ENCODE results near the gene TFPI2. TPM values are rescaled to one million over a fixed set of nuclear protein-coding genes. Genes with fewer than 3 reads are reported as not detected.

TFPI2 gene
- total RNA-seq, 2 experiments from 2014 or later: not detected

DNA sequence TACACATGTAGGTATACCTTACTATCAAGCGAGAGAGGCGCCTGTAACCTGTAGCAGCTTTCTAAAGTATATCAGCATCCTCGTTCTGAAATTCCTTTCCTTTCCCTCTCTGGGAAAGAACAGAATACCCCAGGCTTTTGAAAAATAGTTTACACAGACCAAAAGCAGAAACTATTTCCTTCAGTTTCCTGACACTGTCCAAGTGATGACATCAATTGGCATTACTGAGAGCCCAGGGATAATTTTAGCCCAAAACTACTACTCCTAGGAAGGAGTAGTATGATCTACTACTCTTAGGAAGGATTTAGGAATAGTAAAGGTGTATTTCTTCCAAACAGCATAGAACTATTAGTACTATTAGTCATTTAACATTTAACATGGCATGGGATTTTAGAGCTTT is 37.0 kb upstream of the TFPI2 start:
- TF ChIP-seq, protein P1, sequence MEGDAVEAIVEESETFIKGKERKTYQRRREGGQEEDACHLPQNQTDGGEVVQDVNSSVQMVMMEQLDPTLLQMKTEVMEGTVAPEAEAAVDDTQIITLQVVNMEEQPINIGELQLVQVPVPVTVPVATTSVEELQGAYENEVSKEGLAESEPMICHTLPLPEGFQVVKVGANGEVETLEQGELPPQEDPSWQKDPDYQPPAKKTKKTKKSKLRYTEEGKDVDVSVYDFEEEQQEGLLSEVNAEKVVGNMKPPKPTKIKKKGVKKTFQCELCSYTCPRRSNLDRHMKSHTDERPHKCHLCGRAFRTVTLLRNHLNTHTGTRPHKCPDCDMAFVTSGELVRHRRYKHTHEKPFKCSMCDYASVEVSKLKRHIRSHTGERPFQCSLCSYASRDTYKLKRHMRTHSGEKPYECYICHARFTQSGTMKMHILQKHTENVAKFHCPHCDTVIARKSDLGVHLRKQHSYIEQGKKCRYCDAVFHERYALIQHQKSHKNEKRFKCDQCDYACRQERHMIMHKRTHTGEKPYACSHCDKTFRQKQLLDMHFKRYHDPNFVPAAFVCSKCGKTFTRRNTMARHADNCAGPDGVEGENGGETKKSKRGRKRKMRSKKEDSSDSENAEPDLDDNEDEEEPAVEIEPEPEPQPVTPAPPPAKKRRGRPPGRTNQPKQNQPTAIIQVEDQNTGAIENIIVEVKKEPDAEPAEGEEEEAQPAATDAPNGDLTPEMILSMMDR (IDR thresholded peaks at IDR 0.05): no peak
- no peak overlapping the region for H3K4me3 Mint-ChIP-seq
- H3K27me3 ChIP-seq (ENCODE audit: control insufficient read depth in 1 of 2, insufficient read depth in 2 of 2, low read length in 2 of 2): peaks cover 3 to 9% of the 10 kb centered on the region in 2 experiments
- no peak overlapping the region for H3K4me3 ChIP-seq (ENCODE audit: low read length)
- intact Hi-C loops (cut with DNase I, micrococcal nuclease): no loop called here
- no peak for ATAC-seq (ENCODE audit: poor library complexity)
- ChIA-PET POLR2A (no interaction called here), CTCF (no interaction called here)
- no peaks in the 10 kb centered on the region for H3K4me1 Mint-ChIP-seq (ENCODE audit: low read depth)
- no peak overlapping the region for H3K27ac Mint-ChIP-seq
- no peaks in the 10 kb centered on the region for H3K9me3 ChIP-seq (ENCODE audit: control insufficient read depth in 1 of 2, insufficient read depth in 1 of 2, low read length in 2 of 2)
- no peaks in the 10 kb centered on the region for H3K4me1 ChIP-seq (ENCODE audit: insufficient read depth, low read length)
- peaks cover 38% of the 10 kb centered on the region for H3K27me3 Mint-ChIP-seq
- H3K9me3 Mint-ChIP-seq: no peaks in the 10 kb centered on the region
- H3K36me3 Mint-ChIP-seq (ENCODE audit: low read depth): no peaks in the 10 kb centered on the region
- no peak for DNase-seq
- no peaks in the 10 kb centered on the region for H3K36me3 ChIP-seq (ENCODE audit: insufficient read depth, low read length)
- no peak overlapping the region for H3K27ac ChIP-seq (ENCODE audit: low read depth in 1 of 2, low read length in 2 of 2)

DNA sequence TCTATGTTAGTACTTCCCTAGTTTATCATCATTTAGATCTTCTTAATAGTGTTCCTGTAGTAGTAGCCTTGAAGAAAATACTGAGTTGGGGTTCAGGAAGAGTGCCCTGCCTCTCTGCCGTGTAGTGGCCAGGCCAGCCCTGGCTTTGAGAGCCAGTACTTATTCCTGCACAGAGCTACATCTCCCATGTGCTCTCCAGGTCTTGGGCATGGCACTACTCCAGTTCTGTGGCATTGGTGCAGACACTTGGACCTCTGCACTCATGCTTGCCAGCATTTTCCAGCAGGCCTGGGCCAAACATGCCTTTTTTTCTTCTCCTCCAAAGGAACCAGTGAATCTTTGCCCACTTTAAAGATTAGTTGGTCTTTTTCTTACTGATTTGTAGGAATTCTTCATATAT is 36.2 kb upstream of the TFPI2 start:
- Histone ChIP-seq H3K4me3 (ENCODE audit: low read length) (no peak overlapping the region), H3K9me3 (ENCODE audit: control insufficient read depth in 1 of 2, insufficient read depth in 1 of 2, low read length in 2 of 2) (no peaks in the 10 kb centered on the region), H3K4me1 (ENCODE audit: insufficient read depth, low read length) (peaks cover 5% of the 10 kb centered on the region), H3K27me3 (ENCODE audit: control insufficient read depth in 1 of 2, insufficient read depth in 2 of 2, low read length in 2 of 2) (peaks cover 8 to 17% of the 10 kb centered on the region in 2 experiments), H3K36me3 (ENCODE audit: insufficient read depth, low read length) (no peaks in the 10 kb centered on the region), H3K27ac (ENCODE audit: low read depth in 1 of 2, low read length in 2 of 2) (no peak overlapping the region)
- TF ChIP-seq, protein P1 (IDR thresholded peaks at IDR 0.05): no peak
- DNase-seq: no peak
- ChIA-PET CTCF (no interaction called here), POLR2A (no interaction called here)
- Mint-ChIP-seq H3K4me1 (ENCODE audit: low read depth) (no peaks in the 10 kb centered on the region), H3K9me3 (no peaks in the 10 kb centered on the region), H3K36me3 (ENCODE audit: low read depth) (no peaks in the 10 kb centered on the region), H3K27ac (no peak overlapping the region), H3K4me3 (no peak overlapping the region), H3K27me3 (peaks cover 43% of the 10 kb centered on the region)
- no peak for ATAC-seq (ENCODE audit: poor library complexity)
- intact Hi-C loops (cut with DNase I, micrococcal nuclease): no loop called here

DNA sequence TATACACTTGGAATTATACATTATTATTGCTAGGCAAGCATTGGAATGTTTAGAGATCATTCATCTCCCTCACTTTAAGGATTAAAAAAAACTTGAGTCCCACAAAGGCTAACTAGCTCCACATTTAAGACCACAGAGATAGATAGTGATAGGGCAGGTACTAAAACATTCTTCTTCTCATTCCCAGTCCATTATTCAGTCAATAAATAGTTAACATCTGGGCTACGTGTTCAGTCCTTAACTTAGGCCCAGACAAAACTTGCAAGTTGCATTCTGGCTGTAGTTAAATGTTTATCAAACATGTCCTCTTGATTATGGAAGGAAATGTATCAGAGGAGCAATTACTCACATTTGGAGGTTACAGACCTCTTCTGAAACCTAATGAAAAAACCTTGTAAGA is 33.4 kb upstream of the TFPI2 start:
- DNase-seq: no peak

More for the DNA sequence above, 33.4 kb upstream of the TFPI2 start:
- H3K27me3 ChIP-seq (ENCODE audit: control insufficient read depth in 1 of 2, insufficient read depth in 2 of 2, low read length in 2 of 2): peaks cover 21 to 26% of the 10 kb centered on the region in 2 experiments
- peaks cover 9% of the 10 kb centered on the region for H3K4me1 ChIP-seq (ENCODE audit: insufficient read depth, low read length)
- intact Hi-C loops (cut with DNase I, micrococcal nuclease): no loop called here
- Mint-ChIP-seq H3K4me3 (no peak overlapping the region), H3K27ac (no peak overlapping the region), H3K4me1 (ENCODE audit: low read depth) (no peaks in the 10 kb centered on the region), H3K9me3 (no peaks in the 10 kb centered on the region), H3K36me3 (ENCODE audit: low read depth) (no peaks in the 10 kb centered on the region), H3K27me3 (peaks cover 46% of the 10 kb centered on the region)
- no peak overlapping the region for H3K4me3 ChIP-seq (ENCODE audit: low read length)
- TF ChIP-seq, protein P1 (IDR thresholded peaks at IDR 0.05): no peak
- ChIA-PET POLR2A (no interaction called here), CTCF (no interaction called here)
- H3K9me3 ChIP-seq (ENCODE audit: control insufficient read depth in 1 of 2, insufficient read depth in 1 of 2, low read length in 2 of 2): peaks cover 0 to 4% of the 10 kb centered on the region in 2 experiments
- no peak for ATAC-seq (ENCODE audit: poor library complexity)
- no peak overlapping the region for H3K27ac ChIP-seq (ENCODE audit: low read depth in 1 of 2, low read length in 2 of 2)
- no peaks in the 10 kb centered on the region for H3K36me3 ChIP-seq (ENCODE audit: insufficient read depth, low read length)

Data from CD4-positive, alpha-beta T cell (primary cell).